Right lobe of liver (tissue), 4 donors: Measurements from ENCODE around the gene CHMP1B.

ENCODE experiments used
- POLR2A ChIP-seq: fragments of 450-650 bp; IDR thresholded peaks from one replicate; pipeline ENCODE4 v1.6.1; 2017; ENCODE audit warnings: antibody characterized with exemption, mild to moderate bottlenecking
- TF ChIP-seq, protein P1 (sequence below), 4 donors: fragments of 200-600 bp in 3 of 4; fragments of 450-650 bp in 1 of 4; IDR thresholded peaks; one replicate each; pipeline versions ENCODE4 v1.5.1 to v1.8.0; 2016 to 2022; ENCODE audit warnings: antibody characterized with exemption in 4 of 4, mild to moderate bottlenecking in 2 of 4
- donor health status: DM: no; HTN: no; CAD: no.
- donor health status: DM: no; HTN: no; CAD: no.
- donor health status: DM: no; HTN: yes; CAD: no.

DNA sequence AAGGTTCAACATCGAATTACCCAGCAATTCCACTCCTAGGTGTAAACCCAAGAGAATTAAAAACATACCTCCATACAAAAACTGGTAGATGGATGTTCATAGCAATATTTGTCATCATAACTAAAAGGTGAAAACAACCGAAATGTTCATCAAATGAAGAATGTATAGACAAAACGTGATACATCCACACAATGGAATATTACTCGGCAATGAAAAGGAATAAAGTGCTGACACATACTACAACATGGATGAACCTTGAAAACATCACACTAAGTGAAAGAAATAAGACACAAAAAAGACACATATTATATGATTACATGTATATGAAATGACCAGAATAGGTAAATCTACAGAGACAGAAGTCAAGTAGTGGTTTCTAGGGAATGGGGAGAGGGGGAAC, 20.6 kb upstream of the CHMP1B start:
- TF ChIP-seq POLR2A, result no peak
- TF ChIP-seq, protein P1, sequence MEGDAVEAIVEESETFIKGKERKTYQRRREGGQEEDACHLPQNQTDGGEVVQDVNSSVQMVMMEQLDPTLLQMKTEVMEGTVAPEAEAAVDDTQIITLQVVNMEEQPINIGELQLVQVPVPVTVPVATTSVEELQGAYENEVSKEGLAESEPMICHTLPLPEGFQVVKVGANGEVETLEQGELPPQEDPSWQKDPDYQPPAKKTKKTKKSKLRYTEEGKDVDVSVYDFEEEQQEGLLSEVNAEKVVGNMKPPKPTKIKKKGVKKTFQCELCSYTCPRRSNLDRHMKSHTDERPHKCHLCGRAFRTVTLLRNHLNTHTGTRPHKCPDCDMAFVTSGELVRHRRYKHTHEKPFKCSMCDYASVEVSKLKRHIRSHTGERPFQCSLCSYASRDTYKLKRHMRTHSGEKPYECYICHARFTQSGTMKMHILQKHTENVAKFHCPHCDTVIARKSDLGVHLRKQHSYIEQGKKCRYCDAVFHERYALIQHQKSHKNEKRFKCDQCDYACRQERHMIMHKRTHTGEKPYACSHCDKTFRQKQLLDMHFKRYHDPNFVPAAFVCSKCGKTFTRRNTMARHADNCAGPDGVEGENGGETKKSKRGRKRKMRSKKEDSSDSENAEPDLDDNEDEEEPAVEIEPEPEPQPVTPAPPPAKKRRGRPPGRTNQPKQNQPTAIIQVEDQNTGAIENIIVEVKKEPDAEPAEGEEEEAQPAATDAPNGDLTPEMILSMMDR (IDR thresholded peaks at IDR 0.05), result no peak
